Endometrium (tissue), 2 donors: ENCODE data around the gene CNTN5.

Source experiments
- FAIRE-seq: peaks from 2 replicates; lab custom pipeline; 2012; peaks lifted over from hg19 to GRCh38; lab: Jason Lieb, UNC
- donor health status: control.
- donor health status: control.

Gene CNTN5

GRCh38 chr11:99522467-99523173 lies 501.9 kb downstream of the CNTN5 start:
- FAIRE-seq, result no peak

- no peak for FAIRE-seq
These were observed 510.7 kb downstream of the CNTN5 start for GRCh38 chr11:99531468-99531867.

- no peak for FAIRE-seq
These were observed 514.1 kb downstream of the CNTN5 start for GRCh38 chr11:99534812-99535211.

- no peak for FAIRE-seq
These were observed 514.7 kb downstream of the CNTN5 start for GRCh38 chr11:99535406-99535805.

- no peak for FAIRE-seq
These were observed 515.1 kb downstream of the CNTN5 start for GRCh38 chr11:99535819-99536218.

GRCh38 chr11:99537681-99538080 lies 516.9 kb downstream of the CNTN5 start:
- FAIRE-seq, result no peak

- no peak for FAIRE-seq
These were observed 524.9 kb downstream of the CNTN5 start for GRCh38 chr11:99545616-99546015.

- no peak for FAIRE-seq
These were observed 527.5 kb downstream of the CNTN5 start for GRCh38 chr11:99548264-99548663.

GRCh38 chr11:99554232-99554903 lies 533.6 kb downstream of the CNTN5 start:
- no peak for FAIRE-seq

GRCh38 chr11:99555486-99555885 lies 534.7 kb downstream of the CNTN5 start:
- no peak for FAIRE-seq

- no peak for FAIRE-seq
These were observed 544.6 kb downstream of the CNTN5 start for GRCh38 chr11:99565333-99565732.

- FAIRE-seq, result no peak
These were observed 546.7 kb downstream of the CNTN5 start for GRCh38 chr11:99567334-99567956.

GRCh38 chr11:99568808-99569207 lies 548.1 kb downstream of the CNTN5 start:
- FAIRE-seq, result no peak

GRCh38 chr11:99571094-99571493 lies 550.3 kb downstream of the CNTN5 start:
- no peak for FAIRE-seq

- no peak for FAIRE-seq
These were observed 564.1 kb downstream of the CNTN5 start for GRCh38 chr11:99584830-99585229.

GRCh38 chr11:99585606-99586005 lies 564.9 kb downstream of the CNTN5 start:
- no peak for FAIRE-seq

- no peak for FAIRE-seq
These were observed 569.0 kb downstream of the CNTN5 start for GRCh38 chr11:99589771-99590170.

- no peak for FAIRE-seq
These were observed 571.5 kb downstream of the CNTN5 start for GRCh38 chr11:99592266-99592665.

- FAIRE-seq, result no peak
These were observed 572.4 kb downstream of the CNTN5 start for GRCh38 chr11:99593197-99593596.

GRCh38 chr11:99601179-99601578 lies 580.4 kb downstream of the CNTN5 start:
- FAIRE-seq, result no peak

GRCh38 chr11:99614352-99614751 lies 593.6 kb downstream of the CNTN5 start:
- no peak for FAIRE-seq

GRCh38 chr11:99630629-99631028 lies 609.9 kb downstream of the CNTN5 start:
- no peak for FAIRE-seq

GRCh38 chr11:99631618-99632017 lies 610.9 kb downstream of the CNTN5 start:
- no peak for FAIRE-seq
